ENCODE results near the gene SLC1A7.

The SLC1A7 gene

GRCh38 chr1:53158900-53159299 lies 16.5 kb upstream of the SLC1A7 start:
- DNase-seq, result no peak

DNA sequence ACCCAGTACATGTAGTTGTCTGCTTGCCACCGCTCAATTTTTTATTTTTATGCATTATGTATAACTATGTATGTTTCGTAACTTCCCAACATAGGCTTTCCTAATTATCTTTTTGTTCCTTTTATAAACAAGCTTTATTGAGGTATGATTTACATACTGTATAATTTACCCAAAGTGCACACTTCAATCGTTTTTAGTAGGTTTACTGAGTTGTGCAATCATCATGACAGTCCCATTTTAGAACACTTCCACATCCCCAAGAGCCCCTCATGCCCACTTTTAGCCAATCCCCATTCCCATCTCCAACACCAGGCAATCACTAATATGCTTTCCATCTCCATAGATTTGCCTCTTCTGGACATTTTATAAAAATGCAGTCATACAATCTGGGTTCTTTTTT lies 14.3 kb upstream of the SLC1A7 start:
- no peak for DNase-seq

- no peak for DNase-seq
Measured at GRCh38 chr1:53155945-53156344, 13.5 kb upstream of the SLC1A7 start.

GRCh38 chr1:53155534-53155933 lies 13.1 kb upstream of the SLC1A7 start:
- DNase-seq, result no peak

DNA sequence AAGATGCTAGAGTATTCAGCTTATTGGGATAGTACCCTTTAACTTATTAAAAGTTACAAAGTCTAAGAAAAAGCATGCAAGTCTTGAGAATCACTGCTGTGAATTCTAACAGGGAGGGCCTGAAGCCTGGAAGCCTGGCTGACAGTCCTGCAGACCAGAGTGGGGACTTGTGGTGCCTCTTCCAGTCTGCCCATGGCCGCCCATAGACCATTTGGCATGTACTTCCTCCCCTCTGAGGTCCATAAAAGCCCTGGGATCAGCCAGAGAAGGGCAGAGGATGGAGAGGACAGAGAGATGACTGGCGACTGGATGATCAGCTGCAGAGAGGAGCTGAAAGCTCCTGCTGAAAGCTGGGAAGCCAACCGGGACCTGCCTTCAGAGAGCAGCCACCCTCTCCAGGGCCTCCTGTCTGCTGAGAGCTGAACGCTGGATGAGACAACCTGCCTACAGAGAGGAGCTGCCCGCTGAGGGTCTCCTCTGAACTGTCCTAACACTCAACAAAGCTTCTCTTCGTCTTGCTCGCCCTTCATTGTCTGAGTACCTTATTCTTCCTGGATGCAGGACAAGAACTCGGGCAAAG lies 12.5 kb upstream of the SLC1A7 start:
- DNase-seq, result no peak

DNA sequence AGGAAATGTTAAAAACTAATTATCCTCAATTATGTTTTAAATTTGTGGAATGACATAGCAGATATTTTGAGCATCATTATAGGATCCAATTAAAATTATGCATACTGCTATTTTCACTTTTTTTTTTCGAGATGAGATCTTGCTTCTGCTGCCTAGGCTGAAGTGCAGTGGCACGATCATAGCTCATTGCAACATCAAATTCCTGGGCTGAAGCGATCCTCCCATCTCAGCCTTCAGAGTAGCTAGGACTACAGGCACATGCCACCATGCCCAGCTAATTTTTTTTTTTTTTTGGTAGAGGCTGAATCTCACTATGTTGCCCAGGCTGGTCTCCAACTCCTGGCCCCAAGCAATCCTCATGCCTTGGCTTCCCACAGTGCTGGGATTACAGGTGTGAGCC lies 11.3 kb upstream of the SLC1A7 start:
- DNase-seq, result no peak

GRCh38 chr1:53148123-53148522 lies 5.7 kb upstream of the SLC1A7 start:
- DNase-seq, result no peak

DNA sequence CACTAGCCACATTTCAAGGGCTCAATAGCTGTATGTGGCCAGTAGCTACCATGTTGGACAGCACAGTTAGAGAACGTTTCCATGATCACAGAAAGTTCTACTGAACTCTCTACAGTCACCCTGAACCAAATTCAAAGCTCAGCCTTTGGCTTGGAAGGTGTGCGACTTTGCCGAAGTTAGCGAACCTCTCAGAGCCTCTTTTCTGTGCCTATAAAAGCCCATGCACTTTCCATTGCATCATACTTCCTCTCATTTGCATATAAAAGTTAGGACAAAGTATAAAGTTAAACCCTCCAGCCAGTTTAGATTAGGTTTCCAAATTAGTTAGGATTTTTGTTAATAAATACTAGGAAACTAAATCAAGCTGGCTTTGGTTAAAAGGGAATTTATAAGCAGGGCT lies 4.7 kb upstream of the SLC1A7 start:
- no peak for DNase-seq

- no peak for DNase-seq
Measured at GRCh38 chr1:53145942-53146708, 3.7 kb upstream of the SLC1A7 start.

GRCh38 chr1:53145619-53145941 lies 3.1 kb upstream of the SLC1A7 start:
- no peak for DNase-seq

DNA sequence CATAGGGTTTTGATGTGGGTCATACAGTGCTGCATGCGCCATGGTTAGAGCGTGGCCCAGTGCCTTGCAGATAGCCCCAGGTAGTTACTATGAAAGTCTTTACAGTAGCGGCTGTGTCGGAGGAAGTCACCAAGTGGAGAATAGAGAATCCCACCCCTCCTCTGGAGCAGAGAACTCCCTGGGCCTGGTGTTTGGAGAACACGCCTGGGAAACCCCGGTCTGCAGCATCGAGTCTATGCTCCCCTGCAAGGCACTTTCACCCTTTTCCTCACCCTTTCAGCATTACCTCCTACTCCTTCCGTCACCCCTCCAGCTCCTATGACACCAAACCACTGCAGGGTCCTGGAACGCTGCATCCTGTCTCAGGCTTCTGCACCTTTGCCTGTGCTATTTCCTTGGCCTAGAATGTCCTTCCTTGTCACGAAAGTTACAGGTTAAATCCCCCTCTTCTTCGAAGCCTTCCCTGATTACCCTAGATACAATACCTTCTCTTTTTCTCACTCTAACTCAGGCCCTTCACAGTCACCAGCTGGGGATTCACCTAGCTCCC lies 2.7 kb upstream of the SLC1A7 start:
- DNase-seq, result no peak

GRCh38 chr1:53144201-53144600 lies 1.8 kb upstream of the SLC1A7 start:
- no peak for DNase-seq

- DNase-seq, result no peak
Measured at GRCh38 chr1:53143527-53143926, 1.1 kb upstream of the SLC1A7 start.

- no peak for DNase-seq
Measured at GRCh38 chr1:53141487-53142055, 867 bp downstream of the SLC1A7 start.

DNA sequence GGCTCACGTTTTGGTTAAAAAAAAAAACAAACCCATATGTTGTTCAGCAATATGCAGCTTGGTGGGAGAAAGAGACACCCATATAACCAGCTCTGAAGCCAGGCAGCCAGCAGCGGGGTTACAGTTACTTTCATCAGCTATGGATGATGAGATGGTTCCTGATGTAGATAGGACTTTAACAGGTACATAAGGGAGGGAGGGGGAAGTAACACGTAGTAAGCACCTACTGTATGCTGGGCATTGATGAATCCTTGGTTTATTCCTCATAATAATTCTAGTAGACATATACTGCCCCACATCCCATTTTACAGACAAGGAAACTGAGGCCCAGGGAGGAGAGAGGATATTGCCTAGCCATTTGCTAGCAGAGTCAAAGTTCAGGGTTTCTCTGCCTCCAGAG lies 2.0 kb downstream of the SLC1A7 start:
- no peak for DNase-seq

DNA sequence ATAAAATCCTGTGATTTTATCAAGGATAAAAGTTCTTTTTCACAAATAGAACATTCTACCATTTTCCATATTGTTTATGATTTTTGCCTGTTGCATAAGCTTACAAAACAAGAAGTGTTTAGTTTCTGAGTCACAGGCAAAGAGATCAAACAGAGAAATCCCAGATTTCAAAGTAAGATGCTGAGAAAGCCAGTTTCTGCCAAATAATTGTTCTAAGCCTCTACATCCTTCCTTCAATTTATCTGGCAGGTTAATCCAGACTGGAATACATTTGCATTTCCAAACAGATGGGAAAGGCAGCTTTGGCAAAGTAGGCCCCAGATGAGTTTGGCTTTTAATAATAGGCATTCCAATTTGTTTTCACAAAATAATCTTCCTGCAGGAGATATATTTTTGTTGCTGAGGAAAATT lies 2.5 kb downstream of the SLC1A7 start:
- DNase-seq, result no peak

DNA sequence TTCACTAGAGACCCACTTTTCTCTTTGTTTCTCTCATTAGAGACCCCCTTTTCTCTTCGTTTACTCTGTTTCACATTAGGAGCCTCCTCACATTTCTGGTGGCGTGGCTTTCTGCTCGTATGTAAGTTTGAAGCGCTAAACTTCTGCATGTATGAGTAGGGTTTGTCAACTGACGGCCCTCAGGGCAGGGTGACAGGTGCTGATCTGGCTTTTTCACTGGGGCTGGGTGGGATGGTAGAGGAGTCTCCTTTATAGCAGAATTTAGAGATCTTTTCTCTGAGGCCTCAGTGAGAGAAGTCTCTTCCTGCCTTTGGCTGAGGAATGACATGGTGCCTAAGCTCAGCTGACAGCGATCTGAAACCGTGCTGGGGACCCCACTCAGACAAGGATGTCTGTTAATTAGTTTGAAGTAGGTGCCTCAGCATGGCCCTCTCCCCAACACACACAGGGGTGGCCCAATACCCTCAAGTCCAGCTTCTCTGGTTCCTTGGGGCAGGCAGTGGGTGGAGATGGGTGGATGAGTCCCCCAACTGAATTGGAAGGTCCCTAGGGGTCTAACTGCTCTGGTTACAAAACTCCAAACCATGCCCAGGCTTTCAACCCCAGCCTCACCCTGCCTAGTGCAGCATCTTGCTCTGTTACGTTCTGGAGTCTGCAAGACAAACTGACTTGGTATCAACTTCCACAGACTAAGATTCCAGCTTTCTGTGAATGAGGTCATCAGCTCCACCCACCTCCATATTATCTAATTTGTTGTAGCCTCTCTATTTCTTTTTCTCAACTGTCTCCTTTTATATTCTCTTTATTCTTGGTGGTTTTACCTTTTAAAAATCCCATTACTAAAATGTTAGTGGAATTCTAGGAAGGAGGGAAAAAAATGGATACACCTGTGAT lies 3.2 kb downstream of the SLC1A7 start:
- no peak for DNase-seq

GRCh38 chr1:53137729-53138128 lies 4.7 kb downstream of the SLC1A7 start:
- no peak for DNase-seq

DNA sequence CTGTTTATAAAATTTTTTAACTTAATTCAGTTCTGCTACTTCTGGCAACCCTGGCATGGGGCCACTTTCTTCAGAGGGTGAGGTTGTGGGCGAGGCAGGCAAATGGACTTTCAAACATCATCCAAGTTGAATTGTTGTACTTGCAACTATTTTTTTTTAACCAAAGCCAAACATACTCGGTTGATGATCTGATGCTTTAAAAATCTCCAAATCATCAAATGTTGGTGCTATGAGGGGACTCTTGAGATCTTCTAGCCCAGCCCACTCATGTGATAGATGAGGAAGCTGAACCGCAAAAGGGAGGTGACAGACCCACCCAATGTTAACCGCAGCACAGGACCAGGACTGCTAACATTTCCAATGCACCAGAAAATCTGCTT lies 6.7 kb downstream of the SLC1A7 start:
- DNase-seq, result no peak

- DNase-seq, result no peak
Measured at GRCh38 chr1:53134961-53135734, 7.3 kb downstream of the SLC1A7 start.

GRCh38 chr1:53134042-53134485 lies 8.4 kb downstream of the SLC1A7 start:
- no peak for DNase-seq

- no peak for DNase-seq
Measured at GRCh38 chr1:53133261-53134041, 9.0 kb downstream of the SLC1A7 start.
